HEK293 (cell line): Measurements from ENCODE around the gene TINAGL1.

ENCODE experiments used
- BCL11A ChIP-seq: fragments of 450-650 bp; formaldehyde crosslinking; IDR thresholded peaks from 2 replicates; pipeline ENCODE4 v1.5.1; 2016; ENCODE audit warnings: low read depth, missing biosample characterization, missing genetic modification characterization
- IKZF3 ChIP-seq: fragments of 450-650 bp; IDR thresholded peaks from 2 replicates; pipeline ENCODE4 v1.5.0; 2018; ENCODE audit warnings: missing biosample characterization, mild to moderate bottlenecking, missing genetic modification characterization, moderate library complexity
- KLF1 ChIP-seq: fragments of 450-650 bp; formaldehyde crosslinking; IDR thresholded peaks from 2 replicates; pipeline ENCODE4 v1.5.1; 2016; ENCODE audit warnings: missing biosample characterization, missing genetic modification characterization
- KLF8 ChIP-seq: fragments of 450-650 bp; formaldehyde crosslinking; IDR thresholded peaks from 2 replicates; pipeline ENCODE4 v1.5.1; 2016; ENCODE audit warnings: missing biosample characterization, missing genetic modification characterization
- OSR2 ChIP-seq: fragments of 450-650 bp; formaldehyde crosslinking; IDR thresholded peaks from 2 replicates; pipeline ENCODE4 v1.5.1; 2016; ENCODE audit warnings: missing biosample characterization, missing genetic modification characterization
- REPIN1 ChIP-seq: fragments of 450-650 bp; formaldehyde crosslinking; IDR thresholded peaks from 2 replicates; pipeline ENCODE4 v1.5.1; 2017; ENCODE audit warnings: missing biosample characterization, missing genetic modification characterization, low read depth
- SP3 ChIP-seq: fragments of 450-650 bp; formaldehyde crosslinking; IDR thresholded peaks from 2 replicates; pipeline ENCODE4 v1.5.1; 2016; ENCODE audit warnings: missing biosample characterization, missing genetic modification characterization
- TCF7L2 ChIP-seq: IDR thresholded peaks from 2 replicates; pipeline ENCODE4 v1.6.1; 2011; ENCODE audit warnings: low read depth, mild to moderate bottlenecking, inconsistent platforms, low read length, moderate library complexity, borderline replicate concordance
- ZBTB17 ChIP-seq: fragments of 450-650 bp; formaldehyde crosslinking; IDR thresholded peaks from 2 replicates; pipeline ENCODE4 v1.5.1; 2016; ENCODE audit warnings: missing biosample characterization, missing genetic modification characterization
- ZNF10 ChIP-seq: fragments of 450-650 bp; formaldehyde crosslinking; IDR thresholded peaks from 2 replicates; pipeline ENCODE4 v1.5.1; 2017; ENCODE audit warnings: missing biosample characterization, missing genetic modification characterization
- ZNF214 ChIP-seq: fragments of 450-650 bp; formaldehyde crosslinking; IDR thresholded peaks from 2 replicates; pipeline ENCODE4 v1.5.1; 2017; ENCODE audit warnings: missing biosample characterization, mild to moderate bottlenecking, missing genetic modification characterization, borderline replicate concordance
- ZNF239 ChIP-seq: fragments of 450-650 bp; formaldehyde crosslinking; IDR thresholded peaks from 2 replicates; pipeline ENCODE4 v1.5.1; 2016; ENCODE audit warnings: missing biosample characterization, missing genetic modification characterization
- ZNF37A ChIP-seq: fragments of 450-650 bp; IDR thresholded peaks from 2 replicates; pipeline ENCODE4 v1.5.1; 2018; ENCODE audit warnings: missing biosample characterization, missing genetic modification characterization
- ZNF501 ChIP-seq: fragments of 450-650 bp; formaldehyde crosslinking; IDR thresholded peaks from 2 replicates; pipeline ENCODE4 v1.5.1; 2016; ENCODE audit warnings: missing biosample characterization, missing genetic modification characterization
- ZNF555 ChIP-seq: fragments of 450-650 bp; formaldehyde crosslinking; conservative IDR thresholded peaks from 2 replicates; pipeline ENCODE4 v1.5.1; 2017; ENCODE audit warnings: missing biosample characterization, mild to moderate bottlenecking, missing genetic modification characterization, inconsistent platforms
- ZNF558 ChIP-seq: fragments of 450-650 bp; formaldehyde crosslinking; IDR thresholded peaks from 2 replicates; pipeline ENCODE4 v1.5.1; 2016; ENCODE audit warnings: missing biosample characterization, missing genetic modification characterization
- ZNF629 ChIP-seq: fragments of 450-650 bp; formaldehyde crosslinking; IDR thresholded peaks from 2 replicates; pipeline ENCODE4 v1.5.1; 2017; ENCODE audit warnings: missing biosample characterization, missing genetic modification characterization
- ZNF658 ChIP-seq: fragments of 450-650 bp; formaldehyde crosslinking; IDR thresholded peaks from 2 replicates; pipeline ENCODE4; 2016; ENCODE audit warnings: missing biosample characterization, missing genetic modification characterization
- ZNF707 ChIP-seq: fragments of 450-650 bp; formaldehyde crosslinking; IDR thresholded peaks from 2 replicates; pipeline ENCODE4 v1.5.1; 2016; ENCODE audit warnings: missing biosample characterization, missing genetic modification characterization
- ZNF776 ChIP-seq: fragments of 450-650 bp; formaldehyde crosslinking; IDR thresholded peaks from 2 replicates; pipeline ENCODE4 v1.5.0; 2017; ENCODE audit warnings: missing biosample characterization, missing genetic modification characterization, borderline replicate concordance
- ZSCAN16 ChIP-seq: fragments of 450-650 bp; formaldehyde crosslinking; IDR thresholded peaks from 2 replicates; pipeline ENCODE4 v1.5.1; 2016; ENCODE audit warnings: missing biosample characterization, missing genetic modification characterization
- ZSCAN30 ChIP-seq: fragments of 450-650 bp; IDR thresholded peaks from 2 replicates; pipeline ENCODE4 v1.5.1; 2018; ENCODE audit warnings: missing biosample characterization, mild to moderate bottlenecking, missing genetic modification characterization, moderate library complexity
- TF ChIP-seq, protein P1 (sequence below): fragments of 450-650 bp; IDR thresholded peaks from 2 replicates; pipeline ENCODE4 v1.5.1; 2018; ENCODE audit warnings: missing biosample characterization, missing genetic modification characterization
- TF ChIP-seq, protein P2 (sequence below): fragments of 450-650 bp; formaldehyde crosslinking; IDR thresholded peaks from 2 replicates; pipeline ENCODE4 v1.5.1; 2016; ENCODE audit warnings: missing biosample characterization, missing genetic modification characterization
- TF ChIP-seq, protein P3 (sequence below): fragments of 450-650 bp; formaldehyde crosslinking; IDR thresholded peaks from 2 replicates; pipeline ENCODE4 v1.5.1; 2016; ENCODE audit warnings: missing biosample characterization, missing genetic modification characterization
- TF ChIP-seq, protein P4 (sequence below): fragments of 450-650 bp; formaldehyde crosslinking; IDR thresholded peaks from 2 replicates; pipeline ENCODE4 v1.5.1; 2016; ENCODE audit warnings: missing biosample characterization, missing genetic modification characterization
- TF ChIP-seq, protein P5 (sequence below): fragments of 450-650 bp; formaldehyde crosslinking; IDR thresholded peaks from 2 replicates; pipeline ENCODE4 v1.5.1; 2017; ENCODE audit warnings: missing biosample characterization, missing genetic modification characterization
- TF ChIP-seq, protein P6 (sequence below): fragments of 450-650 bp; formaldehyde crosslinking; IDR thresholded peaks from 2 replicates; pipeline ENCODE4 v1.5.1; 2017; ENCODE audit warnings: missing biosample characterization, missing genetic modification characterization
- TF ChIP-seq, protein P7 (sequence below): fragments of 450-650 bp; formaldehyde crosslinking; IDR thresholded peaks from 2 replicates; pipeline ENCODE4 v1.5.1; 2016; ENCODE audit warnings: missing biosample characterization, missing genetic modification characterization

The TINAGL1 gene

DNA sequence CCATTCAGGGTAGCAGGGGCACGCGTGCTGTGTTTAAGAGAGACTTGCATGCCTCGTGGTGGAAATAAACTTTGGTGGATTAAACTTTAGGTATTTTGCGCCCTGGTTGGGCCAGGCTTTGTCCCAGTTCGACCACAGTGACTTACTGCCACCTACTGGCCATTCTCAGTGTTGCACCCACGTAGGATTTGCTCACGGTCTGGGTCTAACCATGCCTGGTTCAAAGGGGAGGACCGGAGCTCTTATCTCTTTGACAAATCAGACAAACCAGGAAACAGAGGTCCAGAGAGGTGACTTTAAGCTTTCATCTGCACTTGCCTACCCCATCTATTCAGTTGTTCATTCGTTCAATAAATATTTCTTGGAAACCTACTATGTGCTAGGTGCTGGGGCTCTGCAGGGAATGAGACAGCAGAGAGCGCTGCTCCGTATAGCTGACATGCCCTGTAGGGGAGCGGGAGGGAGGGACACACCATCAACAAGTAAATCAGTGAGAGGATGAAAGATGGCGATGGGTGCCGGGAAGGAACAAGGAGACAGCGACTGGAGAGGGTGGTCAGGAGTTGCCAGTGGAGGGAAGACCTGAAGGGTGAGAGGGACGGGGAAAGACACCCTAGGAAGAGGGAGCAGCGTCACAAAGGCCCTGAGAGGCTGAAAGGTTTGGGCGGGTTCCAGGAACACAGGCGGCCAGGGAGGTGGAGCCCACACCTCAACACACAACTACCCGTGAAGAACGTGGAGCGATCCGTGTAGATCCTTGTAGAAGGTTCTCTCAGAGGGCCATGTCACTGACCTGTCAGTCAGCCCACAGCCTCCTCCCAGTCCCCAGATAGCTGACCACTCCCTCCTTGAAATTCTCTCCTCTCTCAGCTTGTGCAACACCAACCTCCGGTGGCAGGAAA, 27.2 kb upstream of the TINAGL1 start (continued):
- TF ChIP-seq, protein P1, sequence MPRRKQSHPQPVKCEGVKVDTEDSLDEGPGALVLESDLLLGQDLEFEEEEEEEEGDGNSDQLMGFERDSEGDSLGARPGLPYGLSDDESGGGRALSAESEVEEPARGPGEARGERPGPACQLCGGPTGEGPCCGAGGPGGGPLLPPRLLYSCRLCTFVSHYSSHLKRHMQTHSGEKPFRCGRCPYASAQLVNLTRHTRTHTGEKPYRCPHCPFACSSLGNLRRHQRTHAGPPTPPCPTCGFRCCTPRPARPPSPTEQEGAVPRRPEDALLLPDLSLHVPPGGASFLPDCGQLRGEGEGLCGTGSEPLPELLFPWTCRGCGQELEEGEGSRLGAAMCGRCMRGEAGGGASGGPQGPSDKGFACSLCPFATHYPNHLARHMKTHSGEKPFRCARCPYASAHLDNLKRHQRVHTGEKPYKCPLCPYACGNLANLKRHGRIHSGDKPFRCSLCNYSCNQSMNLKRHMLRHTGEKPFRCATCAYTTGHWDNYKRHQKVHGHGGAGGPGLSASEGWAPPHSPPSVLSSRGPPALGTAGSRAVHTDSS = no peak
- TF ChIP-seq OSR2 (no peak), ZNF658 (no peak), KLF1 (no peak; the same call in 1 of the 2 replicates), REPIN1 (no peak), ZNF558 (tag by site-specific recombination) (no peak), ZNF776 (no peak), ZSCAN16 (tag by site-specific recombination) (no peak), ZNF555 (tag by site-specific recombination) (no peak), ZNF214 (tag by site-specific recombination) (no peak), ZBTB17 (tag by site-specific recombination) (peak; percentile 83), KLF8 (no peak), ZNF239 (no peak), BCL11A (tag by site-specific recombination) (no peak), ZNF501 (0 out of 2 replicates have a peak, but pooled peaks have one; percentile 40), IKZF3 (tag by site-specific recombination) (no peak), SP3 (tag by site-specific recombination) (peak; percentile 48; the same call in 1 of the 2 replicates), ZSCAN30 (tag by site-specific recombination) (peak; percentile 31), ZNF37A (no peak), ZNF10 (tag by site-specific recombination) (no peak; the same call in 1 of the 2 replicates), ZNF707 (no peak), ZNF629 (tag by site-specific recombination) (peak; percentile 40; the same call in 1 of the 2 replicates), TCF7L2 (no peak)
- TF ChIP-seq, protein P2, sequence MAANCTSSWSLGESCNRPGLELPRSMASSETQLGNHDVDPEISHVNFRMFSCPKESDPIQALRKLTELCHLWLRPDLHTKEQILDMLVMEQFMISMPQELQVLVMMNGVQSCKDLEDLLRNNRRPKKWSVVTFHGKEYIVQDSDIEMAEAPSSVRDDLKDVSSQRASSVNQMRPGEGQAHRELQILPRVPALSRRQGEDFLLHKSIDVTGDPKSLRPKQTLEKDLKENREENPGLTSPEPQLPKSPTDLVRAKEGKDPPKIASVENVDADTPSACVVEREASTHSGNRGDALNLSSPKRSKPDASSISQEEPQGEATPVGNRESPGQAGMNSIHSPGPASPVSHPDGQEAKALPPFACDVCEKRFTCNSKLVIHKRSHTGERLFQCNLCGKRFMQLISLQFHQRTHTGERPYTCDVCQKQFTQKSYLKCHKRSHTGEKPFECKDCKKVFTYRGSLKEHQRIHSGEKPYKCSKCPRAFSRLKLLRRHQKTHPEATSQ (tag by site-specific recombination) = no peak
- TF ChIP-seq, protein P3, sequence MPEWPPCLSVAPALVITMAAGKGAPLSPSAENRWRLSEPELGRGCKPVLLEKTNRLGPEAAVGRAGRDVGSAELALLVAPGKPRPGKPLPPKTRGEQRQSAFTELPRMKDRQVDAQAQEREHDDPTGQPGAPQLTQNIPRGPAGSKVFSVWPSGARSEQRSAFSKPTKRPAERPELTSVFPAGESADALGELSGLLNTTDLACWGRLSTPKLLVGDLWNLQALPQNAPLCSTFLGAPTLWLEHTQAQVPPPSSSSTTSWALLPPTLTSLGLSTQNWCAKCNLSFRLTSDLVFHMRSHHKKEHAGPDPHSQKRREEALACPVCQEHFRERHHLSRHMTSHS (tag by site-specific recombination) = no peak
- TF ChIP-seq, protein P4, sequence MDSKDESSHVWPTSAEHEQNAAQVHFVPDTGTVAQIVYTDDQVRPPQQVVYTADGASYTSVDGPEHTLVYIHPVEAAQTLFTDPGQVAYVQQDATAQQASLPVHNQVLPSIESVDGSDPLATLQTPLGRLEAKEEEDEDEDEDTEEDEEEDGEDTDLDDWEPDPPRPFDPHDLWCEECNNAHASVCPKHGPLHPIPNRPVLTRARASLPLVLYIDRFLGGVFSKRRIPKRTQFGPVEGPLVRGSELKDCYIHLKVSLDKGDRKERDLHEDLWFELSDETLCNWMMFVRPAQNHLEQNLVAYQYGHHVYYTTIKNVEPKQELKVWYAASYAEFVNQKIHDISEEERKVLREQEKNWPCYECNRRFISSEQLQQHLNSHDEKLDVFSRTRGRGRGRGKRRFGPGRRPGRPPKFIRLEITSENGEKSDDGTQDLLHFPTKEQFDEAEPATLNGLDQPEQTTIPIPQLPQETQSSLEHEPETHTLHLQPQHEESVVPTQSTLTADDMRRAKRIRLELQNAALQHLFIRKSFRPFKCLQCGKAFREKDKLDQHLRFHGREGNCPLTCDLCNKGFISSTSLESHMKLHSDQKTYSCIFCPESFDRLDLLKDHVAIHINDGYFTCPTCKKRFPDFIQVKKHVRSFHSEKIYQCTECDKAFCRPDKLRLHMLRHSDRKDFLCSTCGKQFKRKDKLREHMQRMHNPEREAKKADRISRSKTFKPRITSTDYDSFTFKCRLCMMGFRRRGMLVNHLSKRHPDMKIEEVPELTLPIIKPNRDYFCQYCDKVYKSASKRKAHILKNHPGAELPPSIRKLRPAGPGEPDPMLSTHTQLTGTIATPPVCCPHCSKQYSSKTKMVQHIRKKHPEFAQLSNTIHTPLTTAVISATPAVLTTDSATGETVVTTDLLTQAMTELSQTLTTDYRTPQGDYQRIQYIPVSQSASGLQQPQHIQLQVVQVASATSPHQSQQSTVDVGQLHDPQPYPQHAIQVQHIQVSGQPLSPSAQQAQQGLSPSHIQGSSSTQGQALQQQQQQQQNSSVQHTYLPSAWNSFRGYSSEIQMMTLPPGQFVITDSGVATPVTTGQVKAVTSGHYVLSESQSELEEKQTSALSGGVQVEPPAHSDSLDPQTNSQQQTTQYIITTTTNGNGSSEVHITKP (tag by site-specific recombination) = peak; percentile 99
- TF ChIP-seq, protein P5, sequence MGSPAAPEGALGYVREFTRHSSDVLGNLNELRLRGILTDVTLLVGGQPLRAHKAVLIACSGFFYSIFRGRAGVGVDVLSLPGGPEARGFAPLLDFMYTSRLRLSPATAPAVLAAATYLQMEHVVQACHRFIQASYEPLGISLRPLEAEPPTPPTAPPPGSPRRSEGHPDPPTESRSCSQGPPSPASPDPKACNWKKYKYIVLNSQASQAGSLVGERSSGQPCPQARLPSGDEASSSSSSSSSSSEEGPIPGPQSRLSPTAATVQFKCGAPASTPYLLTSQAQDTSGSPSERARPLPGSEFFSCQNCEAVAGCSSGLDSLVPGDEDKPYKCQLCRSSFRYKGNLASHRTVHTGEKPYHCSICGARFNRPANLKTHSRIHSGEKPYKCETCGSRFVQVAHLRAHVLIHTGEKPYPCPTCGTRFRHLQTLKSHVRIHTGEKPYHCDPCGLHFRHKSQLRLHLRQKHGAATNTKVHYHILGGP (tag by site-specific recombination) = no peak
- TF ChIP-seq, protein P6, sequence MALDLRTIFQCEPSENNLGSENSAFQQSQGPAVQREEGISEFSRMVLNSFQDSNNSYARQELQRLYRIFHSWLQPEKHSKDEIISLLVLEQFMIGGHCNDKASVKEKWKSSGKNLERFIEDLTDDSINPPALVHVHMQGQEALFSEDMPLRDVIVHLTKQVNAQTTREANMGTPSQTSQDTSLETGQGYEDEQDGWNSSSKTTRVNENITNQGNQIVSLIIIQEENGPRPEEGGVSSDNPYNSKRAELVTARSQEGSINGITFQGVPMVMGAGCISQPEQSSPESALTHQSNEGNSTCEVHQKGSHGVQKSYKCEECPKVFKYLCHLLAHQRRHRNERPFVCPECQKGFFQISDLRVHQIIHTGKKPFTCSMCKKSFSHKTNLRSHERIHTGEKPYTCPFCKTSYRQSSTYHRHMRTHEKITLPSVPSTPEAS (tag by site-specific recombination) = no peak
- TF ChIP-seq, protein P7, sequence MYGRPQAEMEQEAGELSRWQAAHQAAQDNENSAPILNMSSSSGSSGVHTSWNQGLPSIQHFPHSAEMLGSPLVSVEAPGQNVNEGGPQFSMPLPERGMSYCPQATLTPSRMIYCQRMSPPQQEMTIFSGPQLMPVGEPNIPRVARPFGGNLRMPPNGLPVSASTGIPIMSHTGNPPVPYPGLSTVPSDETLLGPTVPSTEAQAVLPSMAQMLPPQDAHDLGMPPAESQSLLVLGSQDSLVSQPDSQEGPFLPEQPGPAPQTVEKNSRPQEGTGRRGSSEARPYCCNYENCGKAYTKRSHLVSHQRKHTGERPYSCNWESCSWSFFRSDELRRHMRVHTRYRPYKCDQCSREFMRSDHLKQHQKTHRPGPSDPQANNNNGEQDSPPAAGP (tag by site-specific recombination) = peak; percentile 75; the same call in 1 of the 2 replicates
